C4-2B (cell line): ENCODE data around the gene TPPP2.

Experiments used
- CTCF ChIP-seq: fragments of 450-650 bp; conservative IDR thresholded peaks from 2 replicates; pipeline ENCODE4 v1.5.1; 2017; ENCODE audit warnings: mild to moderate bottlenecking
- ZFX ChIP-seq: fragments of 450-650 bp; IDR thresholded peaks from 2 replicates; pipeline ENCODE4 v1.6.1; 2017

GRCh38 chr14:21061347-21061668, 31.3 kb downstream of the TPPP2 start:
- TF ChIP-seq CTCF = no peak
- no peak for TF ChIP-seq ZFX
